Measurements from ENCODE around the gene IGF2BP1. TPM values are rescaled to one million over a fixed set of nuclear protein-coding genes. Genes with fewer than 3 reads are reported as not detected.

IGF2BP1 gene
- total RNA-seq, 1 experiment from 2014 or later = 434 TPM

- peak overlapping the region in 1 of 2 experiments; percentile 48; a peak in 1 of 5 replicates for H3K4me3 Mint-ChIP-seq
- peak; percentile 55 for DNase-seq
- no peak overlapping the region for H2AK5ac ChIP-seq (ENCODE audit: insufficient read length, low read length)
- no peaks in the 10 kb centered on the region for H3K79me2 ChIP-seq (ENCODE audit: insufficient read depth, low read length)
- H2BK12ac ChIP-seq (ENCODE audit: insufficient read length, low read depth, low read length) = no peak overlapping the region
- TF ChIP-seq, protein P1, sequence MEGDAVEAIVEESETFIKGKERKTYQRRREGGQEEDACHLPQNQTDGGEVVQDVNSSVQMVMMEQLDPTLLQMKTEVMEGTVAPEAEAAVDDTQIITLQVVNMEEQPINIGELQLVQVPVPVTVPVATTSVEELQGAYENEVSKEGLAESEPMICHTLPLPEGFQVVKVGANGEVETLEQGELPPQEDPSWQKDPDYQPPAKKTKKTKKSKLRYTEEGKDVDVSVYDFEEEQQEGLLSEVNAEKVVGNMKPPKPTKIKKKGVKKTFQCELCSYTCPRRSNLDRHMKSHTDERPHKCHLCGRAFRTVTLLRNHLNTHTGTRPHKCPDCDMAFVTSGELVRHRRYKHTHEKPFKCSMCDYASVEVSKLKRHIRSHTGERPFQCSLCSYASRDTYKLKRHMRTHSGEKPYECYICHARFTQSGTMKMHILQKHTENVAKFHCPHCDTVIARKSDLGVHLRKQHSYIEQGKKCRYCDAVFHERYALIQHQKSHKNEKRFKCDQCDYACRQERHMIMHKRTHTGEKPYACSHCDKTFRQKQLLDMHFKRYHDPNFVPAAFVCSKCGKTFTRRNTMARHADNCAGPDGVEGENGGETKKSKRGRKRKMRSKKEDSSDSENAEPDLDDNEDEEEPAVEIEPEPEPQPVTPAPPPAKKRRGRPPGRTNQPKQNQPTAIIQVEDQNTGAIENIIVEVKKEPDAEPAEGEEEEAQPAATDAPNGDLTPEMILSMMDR (conservative IDR thresholded peaks at IDR 0.05) = no peak
- no peak overlapping the region for H3K18ac ChIP-seq (ENCODE audit: insufficient read length, low read depth, low read length)
- H2BK20ac ChIP-seq (ENCODE audit: low read depth, low read length, poor library complexity, severe bottlenecking) = no peak overlapping the region
- no peak overlapping the region for H4K91ac ChIP-seq (ENCODE audit: insufficient read length, low read depth, low read length)
- peak overlapping the region; percentile 11 to 92 (median 59); a peak in 4 of 7 replicates for H3K27ac Mint-ChIP-seq
- H3K4me1 Mint-ChIP-seq = peaks cover 34 to 49% of the 10 kb centered on the region in 2 experiments
- no peak overlapping the region for H4K8ac ChIP-seq (replicated peaks; ENCODE audit: insufficient read length, low read depth, low read length)
- no peaks in the 10 kb centered on the region for H3K79me1 ChIP-seq (ENCODE audit: insufficient read depth, low read depth, low read length, poor library complexity, severe bottlenecking)
- H2AFZ ChIP-seq (ENCODE audit: low read length) = no peak overlapping the region
- no peaks in the 10 kb centered on the region for H4K20me1 ChIP-seq (ENCODE audit: control insufficient read depth, insufficient read depth, insufficient read length)
- no peak overlapping the region for H3T11ph ChIP-seq (ENCODE audit: low read length)
- no peaks in the 10 kb centered on the region for H3K9me3 ChIP-seq (ENCODE audit: control insufficient read depth, low read depth, low read length)
- no peak overlapping the region for H3K4me2 ChIP-seq (ENCODE audit: insufficient read depth, insufficient read length, low read length)
- H2BK120ac ChIP-seq (ENCODE audit: low read depth, low read length, poor library complexity, severe bottlenecking) = no peak overlapping the region
- H3K9me3 Mint-ChIP-seq = no peaks in the 10 kb centered on the region
- H3K4me1 ChIP-seq (ENCODE audit: insufficient read depth, low read length) = peaks cover 12% of the 10 kb centered on the region; the same call in 1 of the 2 replicates
- no peaks in the 10 kb centered on the region for H3K27me3 ChIP-seq (ENCODE audit: insufficient read depth, low read length)
- no peak overlapping the region for H3K4ac ChIP-seq (ENCODE audit: low read depth, low read length)
- H3K14ac ChIP-seq (ENCODE audit: insufficient read depth, low read length) = no peak overlapping the region
- H2BK5ac ChIP-seq (ENCODE audit: insufficient read length, low read length) = no peak overlapping the region
- WGBS (ENCODE audit: extremely low coverage, insufficient read length, low lambda C conversion rate) = no CpG with 5 or more reads among the region's 7 CpGs
- no peak overlapping the region for H3K23ac ChIP-seq (ENCODE audit: insufficient read length, low read depth, low read length)
- H3K56ac ChIP-seq (ENCODE audit: insufficient read length, low read depth, low read length) = no peak overlapping the region
- peaks cover 18 to 47% (median 44%) of the 10 kb centered on the region in 3 experiments; a peak in 6 of 7 replicates for H3K36me3 Mint-ChIP-seq (ENCODE audit: insufficient read depth in 1 of 3, low read depth in 3 of 3)
- H2BK15ac ChIP-seq (ENCODE audit: low read depth, low read length) = no peak overlapping the region
- H3K27ac ChIP-seq (ENCODE audit: insufficient read length, low read depth, low read length) = no peak overlapping the region
- no peaks in the 10 kb centered on the region for H3K23me2 ChIP-seq (ENCODE audit: insufficient read length, low read depth, low read length, poor library complexity, severe bottlenecking)
- no peak overlapping the region for H4K5ac ChIP-seq (ENCODE audit: insufficient read length, low read depth, low read length)
- no peak overlapping the region for H3K9ac ChIP-seq (ENCODE audit: extremely low read depth, insufficient read length, low read length)
- H3K27me3 Mint-ChIP-seq (ENCODE audit: low read depth) = no peaks in the 10 kb centered on the region; the same call in none of the 2 replicates
Measured at GRCh38 chr17:49055181-49055927, 58.2 kb downstream of the IGF2BP1 start.

All from H9 (cell line).